Lung (tissue), 12 donors: ENCODE data around the gene HOMEZ. TPM values are rescaled to one million over a fixed set of nuclear protein-coding genes. Genes with fewer than 3 reads are reported as not detected.
"Not testable (repeated sequence)": the region's sequence is repeated elsewhere in the genome, so short reads cannot be mapped to it uniquely, and the experiment has no call there.

Experiments
- ATAC-seq: fragments of 200-7000 bp; cut with Tn5 transposase; one replicate; pipeline ENCODE4 v1.9.1; 2020; ENCODE audit warnings: moderate number of reproducible peaks; ENCODE audit not compliant: insufficient read depth, low FRiP score
- DNase-seq, 3 donors: peaks; one replicate each; pipeline ENCODE4 v3.0.0-alpha.2; 2013 to 2017
- H3K27ac ChIP-seq, 2 donors: one replicate each; pipeline ENCODE4 v1.5.1; 2013; ENCODE audit warnings: mild to moderate bottlenecking in 2 of 2, moderate library complexity in 2 of 2, control low read depth in 1 of 2, inconsistent platforms in 1 of 2, low read depth in 1 of 2, low read length in 1 of 2
- H3K27me3 ChIP-seq, 3 donors: one replicate each; pipeline ENCODE4 v1.5.1; 2013; ENCODE audit warnings: low read length in 2 of 3; ENCODE audit not compliant: control insufficient read depth in 3 of 3, insufficient read depth in 3 of 3
- H3K36me3 ChIP-seq, 4 donors: one replicate each; pipeline ENCODE4 v1.5.1; 2013; ENCODE audit warnings: low read length in 4 of 4, mild to moderate bottlenecking in 1 of 4, moderate library complexity in 1 of 4; ENCODE audit not compliant: control insufficient read depth in 4 of 4, insufficient read depth in 4 of 4
- H3K4me1 ChIP-seq, 5 donors: one replicate each; pipeline ENCODE4 v1.5.1; 2013; ENCODE audit warnings: low read length in 5 of 5, mild to moderate bottlenecking in 2 of 5, moderate library complexity in 1 of 5; ENCODE audit not compliant: control insufficient read depth in 5 of 5, insufficient read depth in 5 of 5
- H3K4me3 ChIP-seq: one replicate; pipeline ENCODE4 v1.5.1; 2013; ENCODE audit warnings: mild to moderate bottlenecking, control low read depth, moderate library complexity
- H3K9ac ChIP-seq, 2 donors: one replicate each; pipeline ENCODE4 v1.5.1; 2013; ENCODE audit warnings: low read length in 2 of 2, control low read depth in 1 of 2; ENCODE audit not compliant: insufficient read depth in 1 of 2
- H3K9me3 ChIP-seq, 4 donors: one replicate each; pipeline ENCODE4 v1.5.1; 2013; ENCODE audit warnings: low read length in 3 of 4, mild to moderate bottlenecking in 1 of 4, moderate library complexity in 1 of 4; ENCODE audit not compliant: control insufficient read depth in 4 of 4, insufficient read depth in 3 of 4
- CTCF ChIP-seq: IDR thresholded peaks from 2 replicates; pipeline ENCODE4 v1.5.1; 2012; ENCODE audit warnings: mild to moderate bottlenecking; ENCODE audit errors: control extremely low read depth, extremely low read depth
- WGBS, 2 donors: extraction: QIAGEN DNeasy Blood & Tissue Kit; methylation state at CpG; one replicate each; pipeline ENCODE4 v1.1.7; 2013; 5-methylcytosine and 5-hydroxymethylcytosine counted together
- polyA plus RNA-seq, 2 donors: library from polyadenylated mRNA; stranded (reverse); fragments of 200-250 nt; gene quantifications; one replicate each; pipeline ENCODE4 v1.2.1, GENCODE V29; 2013
- total RNA-seq, 2 donors: library from RNA; depleted of rRNA in 1 of 2; stranded (reverse); fragments of >200 nt in 1 of 2; gene quantifications; one replicate each; pipeline ENCODE4 v1.2.1, GENCODE V29; 2014 to 2021
- donor health status: control.
- donor health status: control.
- donor health status: Bipolar disorder and iron deficiency.
- donor health status: healthy.
- donor health status: DM: yes; HTN: yes; CAD: no.

HOMEZ gene
- total and polyA plus RNA-seq, 4 donors, result 6.1 to 13.4 (median 8.4) TPM

GRCh38 chr14:23281247-23281646, 4.7 kb downstream of the HOMEZ start:
- Histone ChIP-seq H3K9ac (no peak overlapping the region), H3K36me3 (peaks cover 0 to 8% (median 2%) of the 10 kb centered on the region in 4 donors), H3K9me3 (no peaks in the 10 kb centered on the region), H3K27me3 (no peaks in the 10 kb centered on the region), H3K27ac (no peak overlapping the region), H3K4me1 (peaks cover 0 to 9% (median 3%) of the 10 kb centered on the region in 5 donors), H3K4me3 (no peak overlapping the region)
- WGBS, 2 donors, result 91 to 95% methylated on average over 6 of the region's 6 CpGs
- DNase-seq (no peak), ATAC-seq (no peak)
- no peak for TF ChIP-seq CTCF

GRCh38 chr14:23277928-23278327, 8.0 kb downstream of the HOMEZ start:
- not testable (repeated sequence) for H3K27me3 ChIP-seq, H3K27ac ChIP-seq, H3K9ac ChIP-seq, DNase-seq, H3K4me1 ChIP-seq, H3K9me3 ChIP-seq, H3K4me3 ChIP-seq, ATAC-seq
- H3K36me3 ChIP-seq, result peaks cover 0 to 13% (median 11%) of the 10 kb centered on the region in 4 donors
- 95 to 96% methylated on average over 6 of the region's 6 CpGs for WGBS, 2 donors

- no peak overlapping the region for H3K9ac ChIP-seq
- ATAC-seq (no peak), DNase-seq (no peak)
- no peaks in the 10 kb centered on the region for H3K27me3 ChIP-seq
- H3K4me1 ChIP-seq, result no peaks in the 10 kb centered on the region
- no peak overlapping the region for H3K4me3 ChIP-seq
- 91 to 92% methylated on average over 3 of the region's 3 CpGs for WGBS, 2 donors
- H3K27ac ChIP-seq, result no peak overlapping the region
- H3K9me3 ChIP-seq, result peaks cover 0 to 1% (median 0%) of the 10 kb centered on the region in 4 donors
- H3K36me3 ChIP-seq, result peaks cover 0 to 13% (median 10%) of the 10 kb centered on the region in 4 donors
- no peak for TF ChIP-seq CTCF
Measured at GRCh38 chr14:23277189-23277588, 8.7 kb downstream of the HOMEZ start.

- Histone ChIP-seq H3K9ac (no peak overlapping the region), H3K27ac (no peak overlapping the region), H3K4me3 (no peak overlapping the region), H3K4me1 (no peaks in the 10 kb centered on the region), H3K36me3 (peaks cover 0 to 13% (median 9%) of the 10 kb centered on the region in 4 donors), H3K27me3 (no peaks in the 10 kb centered on the region), H3K9me3 (peaks cover 0 to 1% (median 0%) of the 10 kb centered on the region in 4 donors)
- WGBS, 2 donors, result 93 to 95% methylated on average over 2 of the region's 2 CpGs
- ATAC-seq (no peak), DNase-seq (no peak)
- TF ChIP-seq CTCF, result no peak
Measured at GRCh38 chr14:23275412-23275811, 10.5 kb downstream of the HOMEZ start.
